ENCODE measurements around the gene INSC.
A peak's percentile ranks its signal among the peaks of the same experiment; 100 is the strongest.
"Not testable (repeated sequence)": the region's sequence is repeated elsewhere in the genome, so short reads cannot be mapped to it uniquely, and the experiment has no call there.

Gene INSC

GRCh38 chr11:15114501-15115475 lies at the start of gene INSC:
Gene INSC (plus strand): TSS chr11:15114923. CDS start chr11:15149175, 34,252 bp downstream.
- no peak for DNase-seq

DNA sequence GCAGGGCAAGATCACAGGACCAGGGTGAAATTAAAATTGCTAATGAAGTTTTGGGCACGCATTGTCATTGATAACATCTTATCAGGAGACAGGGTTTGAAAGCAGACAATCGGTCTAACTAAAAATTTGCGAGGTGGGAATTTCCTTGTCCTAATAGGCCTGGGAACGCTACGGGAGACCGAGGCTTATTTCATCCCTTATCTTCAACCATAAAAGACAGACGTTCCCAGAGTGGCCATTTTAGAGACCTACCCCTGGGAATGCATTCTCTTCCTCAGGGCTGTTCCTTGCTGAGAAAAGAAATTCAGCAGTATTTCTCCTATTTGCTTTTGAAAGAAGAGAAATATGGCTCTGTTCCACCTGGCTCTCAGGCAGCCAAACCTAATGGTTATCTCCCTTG lies 45.0 kb upstream of the INSC start:
- not testable (repeated sequence) for DNase-seq

DNA sequence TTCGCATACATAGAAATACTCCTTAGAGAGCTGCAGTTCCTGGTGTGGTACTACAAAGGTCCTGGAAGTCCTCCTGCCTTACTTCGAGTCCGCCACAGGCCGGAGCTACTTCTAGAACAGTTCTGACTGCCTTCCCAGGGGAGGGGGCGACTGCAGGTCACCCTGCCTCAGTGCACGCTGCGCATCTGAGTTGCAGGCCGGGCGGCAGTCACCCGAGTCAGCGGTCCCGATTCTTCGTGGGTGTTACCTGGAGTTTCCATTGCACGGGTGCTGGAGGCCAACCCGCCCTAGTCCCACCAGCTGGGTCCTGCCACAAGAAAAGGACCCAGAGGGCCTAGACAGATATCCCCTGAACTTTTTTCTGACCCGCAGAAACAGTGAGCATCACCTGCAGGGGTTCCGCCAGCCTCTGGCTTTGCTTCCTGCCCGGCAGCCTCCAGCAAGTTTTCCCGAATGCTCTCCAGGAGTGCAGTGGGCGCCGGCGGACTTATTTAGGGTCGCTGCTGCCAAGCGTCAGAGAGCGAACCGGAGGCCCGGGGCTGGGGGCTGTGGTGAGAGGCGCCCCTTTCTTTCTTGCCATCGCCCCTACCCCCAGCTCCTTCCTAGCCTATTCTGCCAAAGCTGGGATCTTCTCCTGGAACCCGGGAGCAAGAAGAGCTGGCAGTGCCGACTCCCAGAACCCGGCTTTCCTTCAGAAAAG lies 43.0 kb upstream of the INSC start:
- DNase-seq = no peak

DNA sequence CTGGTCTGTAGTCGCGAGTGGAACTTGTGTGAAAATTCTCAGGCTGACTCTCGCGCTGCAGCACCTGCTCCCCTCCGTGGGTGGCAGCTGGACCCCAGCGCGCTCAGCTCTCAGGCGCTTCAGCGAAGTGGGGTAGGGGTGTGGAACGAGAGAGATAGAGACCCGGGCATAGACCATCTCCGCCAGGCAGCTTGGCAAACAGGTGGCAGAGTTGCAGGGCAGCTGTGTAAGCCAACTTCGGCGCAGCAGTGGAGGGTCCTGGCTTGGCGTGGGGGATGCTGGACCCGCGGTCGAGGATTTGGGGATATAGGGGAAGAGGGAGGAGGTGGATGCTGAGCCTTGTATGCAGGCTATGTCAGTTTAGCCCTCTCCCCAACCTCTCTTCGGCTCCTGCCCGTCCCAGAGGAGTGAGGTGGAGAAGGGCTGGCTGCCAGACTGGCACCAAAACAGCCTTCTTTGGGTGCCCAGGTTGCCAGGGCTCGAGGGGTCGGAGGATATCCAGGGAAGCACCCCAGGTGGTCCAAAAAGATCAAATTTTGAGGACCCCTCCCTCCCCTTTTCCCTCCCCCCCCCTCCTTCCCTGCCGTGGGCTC lies 42.1 kb upstream of the INSC start:
- no peak for DNase-seq

- DNase-seq = peak; percentile 37
These were observed 41.1 kb upstream of the INSC start, which contains the start of gene CALCB for GRCh38 chr11:15073361-15074205. Gene CALCB (plus strand): TSS chr11:15073593. CDS start chr11:15074719, 1,126 bp downstream.

GRCh38 chr11:15074206-15075161 lies 40.2 kb upstream of the INSC start:
- peak; percentile 90 for DNase-seq

DNA sequence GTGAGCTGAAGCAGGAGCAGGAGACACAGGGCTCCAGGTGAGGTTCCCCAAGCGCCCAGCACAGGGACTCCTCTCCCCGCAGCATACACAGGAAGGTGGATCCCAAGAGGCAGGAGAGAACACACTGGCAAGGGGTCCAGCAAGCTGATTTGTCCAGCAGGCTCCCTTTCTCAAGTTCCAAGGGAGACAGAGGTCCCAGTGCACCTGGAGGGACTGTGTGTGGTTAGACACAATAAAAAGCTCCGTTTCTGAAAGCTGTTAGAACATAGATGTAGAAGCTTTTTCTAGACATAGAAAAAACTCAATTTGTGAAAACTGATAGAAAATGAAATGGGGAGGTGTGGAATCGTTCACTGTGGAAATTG lies 39.6 kb upstream of the INSC start:
- DNase-seq = no peak

DNA sequence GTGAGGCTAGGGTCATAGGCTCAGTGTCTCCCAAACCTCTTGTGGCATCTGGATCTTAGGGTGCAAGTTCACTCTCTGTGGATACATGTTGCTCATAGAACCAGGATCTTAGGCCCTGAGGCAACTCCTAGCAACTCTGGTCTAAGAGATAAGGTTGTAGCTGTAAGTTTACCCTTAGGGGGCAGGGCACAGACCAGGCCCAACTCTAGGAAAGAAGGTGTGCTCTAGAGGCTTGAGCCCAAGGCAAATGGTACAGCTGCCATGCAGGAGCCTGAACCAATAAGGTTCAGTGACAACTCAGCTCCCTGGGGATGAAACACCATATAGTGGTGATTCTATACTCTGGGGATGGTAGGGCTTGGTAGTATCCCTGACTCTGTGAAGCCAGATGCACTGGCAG lies 23.5 kb upstream of the INSC start:
- no peak for DNase-seq

- DNase-seq = no peak
These were observed 23.1 kb upstream of the INSC start for GRCh38 chr11:15091625-15092024.

GRCh38 chr11:15093432-15093831 lies 21.3 kb upstream of the INSC start:
- DNase-seq = no peak

DNA sequence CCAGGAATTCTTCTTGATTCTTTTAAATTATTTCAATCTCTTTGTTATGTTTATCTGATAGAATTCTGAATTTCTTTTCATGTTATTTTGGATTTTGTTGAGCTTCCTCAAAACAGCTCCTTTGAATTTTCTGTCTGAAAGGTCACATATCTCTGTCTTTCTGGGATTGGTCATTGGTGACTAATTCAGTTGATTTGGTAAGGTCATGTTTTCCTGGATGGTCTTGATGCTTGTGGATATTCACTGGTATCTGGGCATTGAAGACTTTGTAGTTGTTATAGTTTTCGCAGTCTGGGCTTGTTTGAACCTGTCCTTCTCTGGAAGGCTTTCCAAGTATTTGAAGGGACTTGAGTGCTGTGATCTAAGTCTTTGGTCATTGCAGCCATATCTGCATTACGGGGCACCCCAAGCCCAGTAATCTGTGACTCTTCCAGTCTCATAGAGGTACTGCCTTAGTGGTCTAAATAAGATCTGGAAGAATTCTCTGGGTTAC lies 18.9 kb upstream of the INSC start:
- DNase-seq = no peak

DNA sequence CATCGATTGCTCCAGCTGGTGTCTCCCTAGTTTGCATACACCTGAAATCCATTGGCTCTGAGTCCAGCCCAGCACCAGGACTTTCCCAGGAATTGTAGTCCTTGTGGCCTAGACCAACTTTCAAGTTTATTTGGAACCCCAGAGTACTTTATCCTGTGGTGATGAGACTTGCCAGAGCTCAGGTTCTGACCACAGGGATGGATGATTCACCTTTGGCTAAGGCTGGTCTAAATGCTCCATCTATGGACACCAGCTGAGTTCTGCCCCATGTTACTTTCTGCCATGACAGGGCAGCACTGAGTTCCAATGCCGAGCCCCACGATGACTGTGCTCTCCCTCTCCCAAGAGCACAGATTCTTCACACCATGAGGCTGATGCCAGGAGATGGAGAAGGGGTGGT lies 17.3 kb upstream of the INSC start:
- no peak for DNase-seq

DNA sequence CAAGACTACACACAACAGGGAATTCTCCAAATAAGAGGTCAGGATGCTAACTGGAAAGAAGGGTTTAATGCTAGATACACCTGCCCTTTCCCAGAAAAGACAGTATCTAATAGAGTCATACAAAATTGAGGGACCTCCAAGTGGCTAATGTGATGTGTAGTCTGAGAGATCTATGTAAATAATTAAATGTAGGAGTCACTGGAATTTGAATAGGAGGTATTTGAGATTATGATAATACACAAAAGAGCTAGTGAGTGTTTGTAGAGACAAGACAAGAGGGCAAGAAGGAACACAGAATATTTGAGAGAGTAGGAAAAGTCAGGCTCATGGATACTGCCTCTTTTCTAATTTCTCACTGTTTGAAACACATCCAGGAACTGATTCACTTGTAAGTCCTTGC lies 15.5 kb upstream of the INSC start:
- DNase-seq = no peak

- peak; percentile 41 for DNase-seq
These were observed 13.5 kb upstream of the INSC start for GRCh38 chr11:15101072-15101709.

DNA sequence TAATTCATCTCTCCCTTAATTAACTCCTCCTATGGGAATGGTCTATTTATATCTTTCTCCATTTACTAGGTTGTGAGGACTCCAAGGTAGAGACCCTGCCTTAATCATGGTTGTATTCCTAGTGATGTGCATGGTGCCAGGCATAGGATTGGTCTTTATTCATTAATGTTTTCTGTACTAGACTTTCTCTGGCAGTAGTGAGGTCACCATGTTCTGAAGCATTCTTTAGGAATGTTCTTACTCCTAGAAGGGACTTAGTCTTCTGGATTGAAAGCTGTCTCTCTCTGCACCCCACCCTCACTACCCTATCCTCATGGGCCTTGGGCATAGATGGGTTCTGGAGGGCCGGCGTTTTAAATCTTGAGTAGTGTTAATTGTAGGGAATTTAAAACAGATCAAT lies 10.6 kb upstream of the INSC start:
- no peak for DNase-seq

DNA sequence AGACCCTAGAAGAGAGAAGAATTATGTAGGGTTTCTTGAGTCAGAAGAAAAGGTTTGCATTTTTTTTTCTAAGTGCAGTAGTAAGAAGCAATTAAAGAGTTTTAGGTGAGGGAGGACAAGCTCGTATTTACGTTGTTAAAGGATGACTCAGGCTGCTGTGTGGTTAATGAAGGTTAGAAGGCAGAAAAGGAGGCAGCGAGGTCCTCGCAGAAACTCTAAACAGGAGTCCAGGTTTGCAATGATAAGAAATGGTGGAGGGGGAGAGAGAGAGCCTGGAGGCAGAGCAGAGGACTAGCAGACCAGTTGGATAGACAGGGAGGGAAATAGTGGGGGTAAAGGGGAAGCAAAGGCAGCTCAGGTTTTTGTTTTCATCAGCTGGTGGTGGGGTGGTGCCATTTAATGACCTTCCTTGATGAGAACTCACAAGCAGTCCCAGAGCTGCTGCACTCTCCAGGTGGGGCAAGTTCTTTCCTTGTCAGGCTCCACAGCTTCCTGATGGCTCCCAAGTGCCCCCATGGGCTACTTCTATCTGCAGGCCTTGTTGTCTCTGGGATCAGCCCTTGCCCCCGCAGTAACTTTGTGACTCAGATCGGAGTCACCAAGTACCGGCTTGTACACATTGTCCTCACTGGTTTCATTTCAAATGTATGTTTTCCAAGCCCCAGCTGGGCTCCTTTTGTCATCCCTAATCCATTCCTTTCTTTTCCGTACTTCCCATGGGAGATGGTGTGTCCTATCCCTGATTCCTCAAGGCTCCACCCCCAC lies 8.3 kb upstream of the INSC start:
- DNase-seq = no peak

DNA sequence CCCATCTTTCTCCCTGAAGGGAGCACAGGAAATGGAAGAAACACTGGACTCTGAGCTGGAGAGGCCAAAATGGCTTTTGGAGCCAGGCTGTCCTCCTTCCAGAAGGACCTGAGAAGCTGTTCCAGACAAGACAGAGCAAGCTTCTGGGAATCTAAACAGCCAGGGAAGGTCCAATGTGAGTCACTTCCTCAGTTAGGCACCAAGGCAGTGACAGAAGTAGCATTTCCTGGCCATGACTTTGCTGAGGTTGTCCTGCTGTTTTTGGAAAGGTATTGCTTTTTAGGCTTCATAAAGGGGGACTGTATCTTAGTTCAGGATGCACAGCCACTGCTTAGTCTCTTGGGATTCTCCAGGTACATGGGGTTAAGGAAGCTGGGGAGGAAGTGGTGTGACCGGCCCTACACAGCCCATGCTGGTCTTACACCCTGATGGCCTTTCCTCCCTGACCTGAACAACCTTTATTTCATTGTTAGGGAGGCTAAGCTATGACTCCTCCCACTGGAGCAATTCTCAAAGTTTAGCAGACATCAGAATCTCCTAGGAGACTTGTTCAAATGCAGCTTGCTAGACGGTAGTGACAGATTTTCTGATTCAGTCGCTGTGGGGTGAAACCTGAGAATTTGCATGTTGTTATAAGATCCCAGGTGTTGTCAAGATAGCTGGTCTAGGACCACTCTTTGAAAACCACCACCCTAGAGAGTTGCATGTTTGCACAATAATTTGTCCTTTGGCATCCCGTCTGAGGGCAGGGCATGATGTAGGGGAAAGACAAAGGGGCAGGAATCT lies 6.8 kb upstream of the INSC start:
- no peak for DNase-seq

GRCh38 chr11:15108592-15109130 lies 6.1 kb upstream of the INSC start:
- DNase-seq = no peak

DNA sequence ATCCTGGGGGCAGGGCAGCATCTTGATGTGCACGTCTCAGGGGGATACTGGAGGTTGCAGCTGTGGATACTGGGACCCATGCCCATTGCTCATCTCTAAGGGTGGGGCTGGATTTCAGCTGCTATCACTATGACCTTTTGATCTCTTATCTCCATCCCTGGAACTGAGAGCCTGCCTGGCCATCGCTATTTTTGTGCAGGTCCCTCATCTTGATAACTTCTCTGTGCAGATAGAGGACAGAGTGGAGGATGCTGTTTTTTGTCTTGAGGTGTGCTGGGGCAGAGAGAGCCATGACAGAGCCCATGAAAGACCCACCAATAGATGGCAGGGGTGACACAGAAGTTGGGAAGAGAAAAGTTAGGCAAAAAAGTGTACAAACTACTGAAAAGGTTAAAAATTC lies 5.1 kb upstream of the INSC start:
- no peak for DNase-seq

All from stimulated activated CD4-positive, alpha-beta T cell treated with anti-CD3 and anti-CD28 coated beads, Interleukin-1b, Interleukin-23, amount 100 ng/mL, for 48 hours (primary cell).